ENCODE measurements around the gene RBBP8NL.
A peak's percentile ranks its signal among the peaks of the same experiment; 100 is the strongest.

DNA sequence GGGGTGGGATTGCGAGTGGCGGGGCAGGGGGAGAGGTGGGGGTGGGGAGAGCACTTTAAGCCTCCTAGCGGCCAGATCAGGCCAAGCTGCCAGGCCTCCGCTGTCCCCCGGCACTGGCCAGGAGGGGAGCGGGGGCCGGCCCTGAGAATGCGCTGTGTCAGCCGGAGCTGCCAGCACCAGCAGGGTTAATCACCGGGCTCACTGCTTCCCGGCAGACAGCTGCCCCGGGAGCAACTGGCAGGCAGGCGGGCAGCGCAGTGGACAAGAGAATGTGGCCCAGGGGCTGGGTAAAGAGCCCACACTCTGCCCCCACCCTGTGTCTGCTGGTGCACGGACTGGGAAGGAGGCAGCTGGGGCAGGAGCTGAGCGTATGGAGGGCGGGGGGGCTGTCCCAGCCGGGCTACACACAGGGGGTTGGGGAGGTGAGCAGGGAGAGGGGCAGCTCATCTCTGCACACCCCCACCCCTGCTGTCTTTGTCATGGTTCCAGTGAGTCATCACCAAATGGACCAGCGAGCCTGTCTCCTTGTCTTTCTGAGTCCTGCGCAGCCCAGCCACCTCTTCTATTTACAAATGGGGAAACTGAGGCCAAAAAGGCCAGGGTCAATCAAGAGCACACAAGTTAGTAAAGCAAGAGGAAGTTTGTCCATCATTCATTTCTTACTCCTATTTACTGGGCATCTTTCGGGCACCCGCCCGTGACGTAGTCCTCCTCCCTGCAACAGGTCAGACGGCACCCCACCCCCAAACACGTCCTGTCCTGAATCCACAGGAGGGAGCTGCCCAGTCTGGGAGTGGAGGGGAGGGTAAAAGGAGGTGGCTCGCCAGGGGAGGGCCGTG lies 58.1 kb downstream of the RBBP8NL start:
- TF ChIP-seq, protein P1, sequence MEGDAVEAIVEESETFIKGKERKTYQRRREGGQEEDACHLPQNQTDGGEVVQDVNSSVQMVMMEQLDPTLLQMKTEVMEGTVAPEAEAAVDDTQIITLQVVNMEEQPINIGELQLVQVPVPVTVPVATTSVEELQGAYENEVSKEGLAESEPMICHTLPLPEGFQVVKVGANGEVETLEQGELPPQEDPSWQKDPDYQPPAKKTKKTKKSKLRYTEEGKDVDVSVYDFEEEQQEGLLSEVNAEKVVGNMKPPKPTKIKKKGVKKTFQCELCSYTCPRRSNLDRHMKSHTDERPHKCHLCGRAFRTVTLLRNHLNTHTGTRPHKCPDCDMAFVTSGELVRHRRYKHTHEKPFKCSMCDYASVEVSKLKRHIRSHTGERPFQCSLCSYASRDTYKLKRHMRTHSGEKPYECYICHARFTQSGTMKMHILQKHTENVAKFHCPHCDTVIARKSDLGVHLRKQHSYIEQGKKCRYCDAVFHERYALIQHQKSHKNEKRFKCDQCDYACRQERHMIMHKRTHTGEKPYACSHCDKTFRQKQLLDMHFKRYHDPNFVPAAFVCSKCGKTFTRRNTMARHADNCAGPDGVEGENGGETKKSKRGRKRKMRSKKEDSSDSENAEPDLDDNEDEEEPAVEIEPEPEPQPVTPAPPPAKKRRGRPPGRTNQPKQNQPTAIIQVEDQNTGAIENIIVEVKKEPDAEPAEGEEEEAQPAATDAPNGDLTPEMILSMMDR (IDR thresholded peaks at IDR 0.05), result peak in 1 of 6 experiments; percentile 43
- TF ChIP-seq POLR2A (IDR thresholded peaks at IDR 0.05), result no peak
